Psoas muscle (tissue), 8 donors: ENCODE measurements around the gene CLCF1. TPM values are rescaled to one million over a fixed set of nuclear protein-coding genes. Genes with fewer than 3 reads are reported as not detected.

ENCODE experiments used
- ATAC-seq, 4 donors: fragments of 200-7000 bp; cut with Tn5 transposase; one replicate each; pipeline ENCODE4 v1.9.1; 2020; ENCODE audit warnings: moderate library complexity in 3 of 4, mild to moderate bottlenecking in 2 of 4
- DNase-seq, 2 donors: peaks; one replicate each; pipeline ENCODE4 v3.0.0-alpha.2; 2020
- H3K27ac ChIP-seq: fragments of 200-600 bp; one replicate; pipeline ENCODE4 v1.8.0; 2022
- H3K27me3 ChIP-seq, 3 donors: fragments of 200-600 bp in 1 of 3; one replicate each; pipeline versions ENCODE4 v1.6.1 to v1.8.0; 2013 to 2022; ENCODE audit warnings: low read length in 2 of 3, mild to moderate bottlenecking in 2 of 3, moderate library complexity in 1 of 3; ENCODE audit not compliant: insufficient read depth in 3 of 3
- H3K36me3 ChIP-seq, 2 donors: fragments of 200-600 bp in 1 of 2; one replicate each; pipeline versions ENCODE4 v1.6.1 to v1.8.0; 2013 to 2022; ENCODE audit warnings: low read depth in 1 of 2, mild to moderate bottlenecking in 1 of 2, moderate library complexity in 1 of 2; ENCODE audit not compliant: insufficient read depth in 1 of 2
- H3K4me1 ChIP-seq: fragments of 200-600 bp; one replicate; pipeline ENCODE4 v1.8.0; 2022
- H3K4me3 ChIP-seq: fragments of 200-600 bp; one replicate; pipeline ENCODE4 v1.8.0; 2022; ENCODE audit warnings: mild to moderate bottlenecking
- H3K9me3 ChIP-seq: fragments of 200-600 bp; one replicate; pipeline ENCODE4 v1.8.0; 2022
- CTCF ChIP-seq: fragments of 200-600 bp; IDR thresholded peaks from one replicate; pipeline ENCODE4 v1.8.0; 2022; ENCODE audit warnings: antibody characterized with exemption
- WGBS, 3 donors: extraction: QIAGEN DNeasy Blood & Tissue Kit; methylation state at CpG; one replicate each; pipeline versions ENCODE4 v1.1.6 to v1.1.7; 2013; 5-methylcytosine and 5-hydroxymethylcytosine counted together
- intact Hi-C, 2 donors: fragments of 100-400 bp; cut with DNase I; formaldehyde crosslinking; loops; one replicate each; pipeline versions ENCODE4 v1.11.0 to v1.14.2; 2022
- polyA plus RNA-seq, 3 donors: library from polyadenylated mRNA; stranded (reverse); fragments of 200-250 nt; gene quantifications; one replicate each; pipeline ENCODE4 v1.2.3, GENCODE V29; 2013
- total RNA-seq, 4 donors: library from RNA; stranded (reverse); fragmentation: NEBNext Ultra II Directional in 2 of 4; extraction: Animal tissue kit (Norgen Biotek cat#: 25700) in 2 of 4; gene quantifications; one replicate each; pipeline versions ENCODE4 v1.2.1 to v1.2.4, GENCODE V29; 2021 to 2023
- donor health status: healthy with polysubstance abuse.
- donor health status: DM: no; HTN: no; CAD: no; lungs with moderate emphysema.
- donor health status: Bipolar disorder and iron deficiency.
- donor health status: healthy.
- donor health status: DM: yes; HTN: yes; CAD: no.
- donor health status: DM: no; HTN: no; CAD: no.
- donor health status: DM: no; HTN: no; CAD: no.
- donor health status: DM: yes; HTN: yes; CAD: no.

Gene CLCF1
- total and polyA plus RNA-seq, 7 donors: 0.44 to 6.5 (median 0.69) TPM

GRCh38 chr11:67416416-67417335 lies 43.3 kb upstream of the CLCF1 start:
- no peak for ATAC-seq
- Histone ChIP-seq H3K36me3 (no peaks in the 10 kb centered on the region), H3K4me3 (peak overlapping the region; percentile 66), H3K4me1 (peaks cover 47% of the 10 kb centered on the region), H3K27ac (peak overlapping the region; percentile 95), H3K9me3 (no peaks in the 10 kb centered on the region), H3K27me3 (peaks cover 0 to 2% (median 0%) of the 10 kb centered on the region in 3 donors)
- WGBS, 3 donors: 26 to 38% (median 35%) methylated on average over 21 of the region's 21 CpGs
- intact Hi-C loops: no loop called here
- DNase-seq: no peak
- TF ChIP-seq CTCF: no peak

GRCh38 chr11:67415501-67416304 lies 42.3 kb upstream of the CLCF1 start, which contains the start of gene CARNS1:
TSS of gene CARNS1 (plus strand) at chr11:67415678. CDS start at chr11:67416200, 522 bp downstream.
- 3 to 4% (median 4%) methylated on average over 19 to 67 of the region's 67 CpGs for WGBS, 3 donors
- peaks cover 47% of the 10 kb centered on the region for H3K4me1 ChIP-seq
- peak within 1 kb of the TSS; percentile 95 for H3K27ac ChIP-seq
- H3K9me3 ChIP-seq: no peaks in the 10 kb centered on the region
- no peak for TF ChIP-seq CTCF
- H3K36me3 ChIP-seq: no peaks in the 10 kb centered on the region
- H3K27me3 ChIP-seq: peaks cover 0 to 3% (median 2%) of the 10 kb centered on the region in 3 donors
- intact Hi-C loops: no loop called here
- ATAC-seq: peak in 2 of 4 donors; percentile 22 to 35
- peak within 1 kb of the TSS; percentile 66 for H3K4me3 ChIP-seq
- DNase-seq: no peak

- DNase-seq (no peak), ATAC-seq (no peak)
- Histone ChIP-seq H3K4me1 (peaks cover 26% of the 10 kb centered on the region), H3K27me3 (peaks cover 0 to 26% (median 11%) of the 10 kb centered on the region in 3 donors), H3K36me3 (no peaks in the 10 kb centered on the region), H3K27ac (no peak overlapping the region), H3K4me3 (no peak overlapping the region), H3K9me3 (no peaks in the 10 kb centered on the region)
- TF ChIP-seq CTCF: no peak
- WGBS, 3 donors: 63 to 67% (median 66%) methylated on average over 2 of the region's 2 CpGs
- intact Hi-C loops: no loop called here
Observed at GRCh38 chr11:67413266-67413849, 40.0 kb upstream of the CLCF1 start.

GRCh38 chr11:67412495-67413179 lies 39.2 kb upstream of the CLCF1 start:
- WGBS, 3 donors: 64 to 70% (median 66%) methylated on average over 9 of the region's 9 CpGs
- intact Hi-C loops: no loop called here
- H3K4me1 ChIP-seq: peaks cover 19% of the 10 kb centered on the region
- ATAC-seq: no peak
- peaks cover 0 to 32% (median 11%) of the 10 kb centered on the region in 3 donors for H3K27me3 ChIP-seq
- TF ChIP-seq CTCF: no peak
- H3K9me3 ChIP-seq: no peaks in the 10 kb centered on the region
- DNase-seq: no peak
- H3K27ac ChIP-seq: no peak overlapping the region
- H3K36me3 ChIP-seq: no peaks in the 10 kb centered on the region
- H3K4me3 ChIP-seq: no peak overlapping the region
